Measurements from ENCODE around the gene MAMLD1.

DNA sequence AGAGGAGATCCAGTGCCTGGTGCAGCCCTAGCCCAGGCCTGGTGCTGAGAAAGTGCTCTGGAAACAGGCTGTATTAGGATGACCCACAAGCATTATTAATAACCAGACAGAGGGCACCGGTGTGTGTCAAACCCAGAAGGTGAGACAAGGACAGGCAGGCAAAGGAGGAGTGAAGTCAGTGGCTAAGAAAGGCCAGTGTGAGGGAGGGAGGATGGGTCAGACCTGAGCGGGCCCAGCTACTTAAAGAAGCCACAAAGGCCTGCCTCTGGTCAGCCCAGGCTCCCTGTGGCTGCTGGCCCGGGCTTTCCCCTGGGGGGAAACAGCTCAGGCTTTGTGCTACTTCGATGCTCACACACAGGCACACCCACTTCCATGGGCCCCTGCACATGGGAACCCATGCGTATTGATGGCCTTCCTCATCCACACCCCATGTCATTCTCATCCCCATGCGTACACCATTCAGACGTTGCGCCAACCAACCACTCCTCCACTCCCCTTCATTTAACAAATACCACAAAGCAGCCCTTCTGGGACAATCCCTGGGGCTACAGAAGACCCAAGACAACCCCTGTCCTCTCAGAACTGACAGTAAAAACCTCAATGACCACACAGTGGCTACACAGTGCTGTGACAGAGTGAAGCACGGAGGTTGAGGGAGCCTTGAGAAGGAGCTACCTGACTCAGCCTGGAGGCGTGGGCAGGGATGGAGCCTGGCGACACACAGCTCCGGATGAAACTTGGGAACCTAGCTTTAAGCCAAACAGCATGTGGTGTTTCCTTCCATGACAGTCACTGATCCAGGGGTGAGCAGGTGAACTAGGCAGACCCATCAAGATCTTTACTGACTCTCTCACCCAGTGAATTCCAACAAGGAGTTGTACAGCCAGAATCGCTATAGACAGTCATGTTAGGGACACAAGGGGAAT, 180.4 kb downstream of the MAMLD1 start:
- no peak for TF ChIP-seq CTCF (IDR thresholded peaks at IDR 0.05)
- TF ChIP-seq POLR2A (IDR thresholded peaks at IDR 0.05): no peak
